Karpas-422 (cell line): ENCODE data around the gene GSTO2. TPM values are rescaled to one million over a fixed set of nuclear protein-coding genes. Genes with fewer than 3 reads are reported as not detected.
A peak's percentile ranks its signal among the peaks of the same experiment; 100 is the strongest.

Experiments
- DNase-seq: peaks from one replicate; pipeline ENCODE4 v3.0.0-alpha.2; 2015
- H2AFZ ChIP-seq: fragments of 200-600 bp; sonication (generic); 2 replicates; pipeline ENCODE4 v1.6.1; 2014; ENCODE audit warnings: antibody characterized with exemption, low read length, mixed read lengths
- H3K27ac ChIP-seq: fragments of 200-600 bp; sonication (generic); 2 replicates; pipeline ENCODE4 v1.5.1; 2014; ENCODE audit warnings: mild to moderate bottlenecking, low read length, moderate library complexity
- H3K27me3 ChIP-seq: fragments of 200-600 bp; sonication (generic); 2 replicates; pipeline ENCODE4 v1.6.1; 2014; ENCODE audit warnings: low read length, mixed read lengths
- H3K36me3 ChIP-seq: fragments of 200-600 bp; sonication (generic); 2 replicates; pipeline ENCODE4 v1.6.1; 2014; ENCODE audit warnings: low read length, mixed read lengths; ENCODE audit not compliant: insufficient read depth
- H3K4me1 ChIP-seq: fragments of 200-600 bp; sonication (generic); 2 replicates; pipeline ENCODE4 v1.6.1; 2014; ENCODE audit warnings: mild to moderate bottlenecking, low read length, mixed read lengths
- H3K4me2 ChIP-seq: fragments of 200-600 bp; sonication (generic); 2 replicates; pipeline ENCODE4 v1.6.1; 2014; ENCODE audit warnings: low read length, low read depth, mild to moderate bottlenecking; ENCODE audit not compliant: poor library complexity, severe bottlenecking
- H3K4me3 ChIP-seq: fragments of 200-600 bp; sonication (generic); 2 replicates; pipeline ENCODE4 v1.5.1; 2014; ENCODE audit warnings: mild to moderate bottlenecking, antibody characterized with exemption, low read length, mixed read lengths
- H3K79me2 ChIP-seq: fragments of 200-600 bp; sonication (generic); 2 replicates; pipeline ENCODE4 v1.6.1; 2014; ENCODE audit warnings: mild to moderate bottlenecking, low read length, mixed read lengths
- H3K9ac ChIP-seq: fragments of 200-600 bp; sonication (generic); 2 replicates; pipeline ENCODE4 v1.6.0; 2014; ENCODE audit warnings: low read length
- H3K9me2 ChIP-seq: fragments of 200-600 bp; sonication (generic), shearing (Covaris generic); replicated peaks from 2 replicates; pipeline ENCODE4 v1.6.0; 2014; ENCODE audit warnings: mild to moderate bottlenecking, low read length, moderate library complexity; ENCODE audit not compliant: insufficient read depth
- H3K9me3 ChIP-seq: fragments of 300-700, 200-600 bp; sonication (generic); 2 replicates; pipeline ENCODE4 v1.6.1; 2014; ENCODE audit warnings: low read length, mixed read lengths
- H4K20me1 ChIP-seq: fragments of 200-600 bp; sonication (generic); 2 replicates; pipeline ENCODE4 v1.6.1; 2014; ENCODE audit warnings: mild to moderate bottlenecking, antibody characterized with exemption, low read length, low read depth; ENCODE audit not compliant: insufficient read depth
- total RNA-seq: library from RNA; depleted of rRNA; stranded (reverse); fragments of >200 nt; shearing (Covaris generic); gene quantifications from 2 replicates; pipeline ENCODE4 v1.2.3, GENCODE V29; 2014; ENCODE audit warnings: low replicate concordance

GSTO2 gene
- total RNA-seq, 1 experiment from 2014 or later: 1.3 TPM

DNA sequence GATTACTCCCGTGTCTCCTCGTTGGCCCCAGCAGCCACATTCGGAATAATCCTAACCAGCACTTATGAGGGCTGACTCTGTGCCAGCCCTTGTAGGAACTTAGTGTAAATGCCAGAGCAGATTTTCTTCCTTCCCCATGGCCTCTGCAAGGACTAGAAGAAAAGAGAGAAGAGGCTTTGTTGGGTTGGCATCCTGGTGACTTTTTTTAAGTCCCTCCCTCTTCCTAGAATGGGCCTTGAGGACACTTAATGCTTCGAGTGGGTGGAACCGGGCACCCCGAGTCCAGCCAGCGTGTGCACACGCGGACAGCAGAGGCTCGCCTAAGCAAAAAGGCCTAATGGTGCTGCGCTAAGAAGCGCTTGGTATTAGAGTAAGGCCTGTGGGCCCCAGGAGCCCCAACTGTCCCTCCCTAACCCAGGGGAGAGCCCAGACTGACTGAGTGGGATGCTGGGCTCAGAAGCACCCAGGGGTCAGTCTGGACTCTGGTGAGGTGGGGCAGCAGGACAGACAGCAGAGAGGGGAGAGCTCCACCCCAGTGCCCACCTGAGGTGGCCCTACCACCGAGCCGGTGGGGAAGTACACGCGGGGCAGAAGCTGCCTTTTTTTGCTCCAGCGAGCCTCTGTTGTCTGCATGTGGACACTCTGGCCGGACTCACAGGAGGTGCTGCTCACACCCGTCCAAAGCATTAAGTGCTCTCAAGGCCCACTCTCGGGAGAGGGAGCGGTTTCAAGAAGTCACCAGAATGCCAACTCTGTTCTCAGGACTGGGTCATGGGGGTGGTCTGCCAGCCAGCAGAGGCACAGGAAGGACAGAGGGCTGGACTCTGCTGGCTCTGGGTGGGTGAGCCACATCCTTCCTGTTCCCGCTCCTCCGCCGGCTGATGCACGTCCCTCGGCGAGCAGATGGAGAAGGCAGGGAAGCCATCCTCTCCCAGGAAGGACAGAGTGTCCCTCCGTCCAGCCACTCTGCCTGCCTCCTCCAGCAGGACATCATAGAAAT, 56.8 kb downstream of the GSTO2 start:
- Histone ChIP-seq H4K20me1 (peaks cover 75% of the 10 kb centered on the region), H3K79me2 (peaks cover 3% of the 10 kb centered on the region; the same call in 1 of the 2 replicates), H2AFZ (no peak overlapping the region), H3K9me2 (no peaks in the 10 kb centered on the region), H3K4me3 (no peak overlapping the region), H3K9me3 (no peaks in the 10 kb centered on the region), H3K4me1 (peaks cover 60% of the 10 kb centered on the region), H3K9ac (no peak overlapping the region), H3K27me3 (no peaks in the 10 kb centered on the region), H3K27ac (no peak overlapping the region), H3K4me2 (no peak overlapping the region), H3K36me3 (no peaks in the 10 kb centered on the region)
- no peak for DNase-seq

DNA sequence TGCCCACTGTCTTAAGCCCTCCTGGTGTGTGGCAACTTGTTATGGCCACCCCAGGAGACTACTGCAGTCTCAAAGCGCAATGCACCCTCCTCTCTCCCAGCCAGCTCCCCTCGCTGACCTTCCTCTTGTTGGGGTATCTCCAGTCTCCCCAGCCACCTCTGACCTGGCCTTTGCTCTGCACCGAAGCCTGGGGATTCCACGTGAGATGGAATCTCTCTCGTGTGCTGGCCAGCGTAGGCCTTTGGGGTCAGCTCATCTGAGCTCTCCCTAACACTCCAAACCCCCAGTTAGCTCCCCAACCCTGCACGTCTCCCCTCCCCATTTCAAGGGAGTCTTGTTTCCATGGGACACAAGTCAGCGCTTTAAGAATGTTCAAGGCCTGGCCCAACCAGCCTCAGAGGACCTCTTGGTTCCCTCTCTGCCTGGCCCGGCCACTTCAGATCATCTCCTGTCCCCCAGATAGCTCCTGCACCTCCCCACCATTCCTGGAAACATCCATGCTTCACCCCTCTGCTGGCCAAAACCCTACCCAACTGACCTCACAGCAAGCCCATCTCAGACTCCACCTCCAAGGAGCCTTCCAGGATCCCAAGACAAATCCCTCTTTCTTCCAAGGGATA, 58.1 kb downstream of the GSTO2 start:
- Histone ChIP-seq H3K36me3 (no peaks in the 10 kb centered on the region), H3K9me3 (no peaks in the 10 kb centered on the region), H3K4me2 (no peak overlapping the region), H3K4me1 (peaks cover 47% of the 10 kb centered on the region), H2AFZ (no peak overlapping the region), H3K27me3 (no peaks in the 10 kb centered on the region), H4K20me1 (peaks cover 75% of the 10 kb centered on the region), H3K4me3 (no peak overlapping the region), H3K9ac (no peak overlapping the region), H3K27ac (no peak overlapping the region), H3K9me2 (no peaks in the 10 kb centered on the region), H3K79me2 (peaks cover 3% of the 10 kb centered on the region; the same call in 1 of the 2 replicates)
- no peak for DNase-seq

DNA sequence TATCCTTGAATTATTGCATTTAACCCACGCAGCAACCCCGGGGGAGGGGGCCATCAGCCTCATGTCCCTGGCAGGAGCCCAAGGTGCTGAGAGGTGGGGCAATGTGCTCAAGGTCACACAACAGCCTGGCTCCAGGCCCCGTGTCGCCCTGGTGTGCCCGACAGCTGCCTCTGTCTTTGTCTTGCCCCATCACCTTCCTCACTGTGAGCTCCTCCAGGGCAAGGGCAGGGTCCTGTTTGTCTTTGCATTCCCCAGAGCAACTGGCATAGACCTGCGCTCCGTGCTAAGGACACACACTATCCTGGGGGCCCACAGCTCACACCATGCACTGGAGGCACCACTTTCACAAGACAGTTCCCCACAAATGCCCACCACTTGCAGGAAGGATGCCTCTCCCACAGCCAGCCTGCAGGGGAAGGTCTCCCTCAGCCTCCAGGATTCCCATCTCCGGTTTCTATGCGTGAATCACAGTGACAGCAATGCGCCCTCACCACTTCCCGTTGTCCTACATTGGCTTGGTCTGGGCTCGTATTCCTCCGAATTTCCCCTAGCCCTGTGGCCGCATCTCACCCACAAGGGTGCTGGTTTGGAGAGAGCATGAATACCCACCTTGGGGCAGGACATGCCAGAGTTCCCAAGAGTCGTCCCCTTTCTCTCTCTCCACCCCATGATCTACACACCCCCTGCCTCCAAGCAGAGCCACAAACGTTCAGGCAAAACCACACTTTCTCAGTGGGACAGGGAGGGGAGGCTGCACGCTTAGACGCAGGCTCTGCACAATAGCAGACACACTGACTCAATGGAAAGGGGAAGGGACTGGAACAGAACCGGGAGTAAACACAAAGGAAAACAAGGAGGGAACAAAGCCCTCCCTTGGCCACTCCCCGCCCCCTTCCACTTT, 59.0 kb downstream of the GSTO2 start:
- DNase-seq: no peak
- Histone ChIP-seq H3K27ac (no peak overlapping the region), H3K9ac (peak overlapping the region; percentile 45; the same call in 1 of the 2 replicates), H3K4me1 (peaks cover 38% of the 10 kb centered on the region), H3K4me3 (no peak overlapping the region), H3K36me3 (no peaks in the 10 kb centered on the region), H3K27me3 (no peaks in the 10 kb centered on the region), H4K20me1 (peaks cover 83% of the 10 kb centered on the region), H2AFZ (no peak overlapping the region), H3K9me2 (no peaks in the 10 kb centered on the region), H3K4me2 (no peak overlapping the region), H3K79me2 (peaks cover 3% of the 10 kb centered on the region; the same call in 1 of the 2 replicates), H3K9me3 (no peaks in the 10 kb centered on the region)

DNA sequence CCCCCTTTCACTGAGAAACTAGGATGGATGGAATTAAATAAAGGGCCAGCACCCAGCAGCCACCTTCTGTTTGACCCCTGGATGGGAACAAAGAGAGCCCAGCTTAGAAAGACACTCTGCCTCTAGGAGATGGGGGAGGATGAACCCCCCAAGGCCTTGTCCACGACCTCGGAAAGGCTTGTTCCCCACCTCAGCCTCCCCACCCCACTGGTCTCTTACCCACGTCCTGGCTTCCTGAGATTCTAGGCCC, 59.6 kb downstream of the GSTO2 start:
- Histone ChIP-seq H3K27ac (no peak overlapping the region), H2AFZ (no peak overlapping the region), H4K20me1 (peaks cover 83% of the 10 kb centered on the region), H3K9ac (peak overlapping the region; percentile 45), H3K4me1 (peaks cover 35% of the 10 kb centered on the region), H3K79me2 (peaks cover 3% of the 10 kb centered on the region; the same call in 1 of the 2 replicates), H3K4me3 (no peak overlapping the region), H3K27me3 (no peaks in the 10 kb centered on the region), H3K9me2 (no peaks in the 10 kb centered on the region), H3K36me3 (no peaks in the 10 kb centered on the region), H3K4me2 (peak overlapping the region; percentile 31), H3K9me3 (no peaks in the 10 kb centered on the region)
- DNase-seq: no peak

GRCh38 chr10:104328896-104329710, 60.1 kb downstream of the GSTO2 start:
- H3K4me1 ChIP-seq: peaks cover 31% of the 10 kb centered on the region

GRCh38 chr10:104329735-104330134, 60.8 kb downstream of the GSTO2 start:
- no peak overlapping the region for H3K27ac ChIP-seq
- no peaks in the 10 kb centered on the region for H3K27me3 ChIP-seq
- H3K4me2 ChIP-seq: no peak overlapping the region
- peaks cover 3% of the 10 kb centered on the region; the same call in 1 of the 2 replicates for H3K79me2 ChIP-seq
- no peaks in the 10 kb centered on the region for H3K9me2 ChIP-seq
- peaks cover 87% of the 10 kb centered on the region for H4K20me1 ChIP-seq
- no peaks in the 10 kb centered on the region for H3K9me3 ChIP-seq
- DNase-seq: no peak
- no peak overlapping the region for H2AFZ ChIP-seq
- H3K36me3 ChIP-seq: no peaks in the 10 kb centered on the region
- H3K9ac ChIP-seq: no peak overlapping the region
- H3K4me3 ChIP-seq: no peak overlapping the region
- H3K4me1 ChIP-seq: peaks cover 30% of the 10 kb centered on the region

More at GRCh38 chr10:104328896-104329710, 60.1 kb downstream of the GSTO2 start:
- Histone ChIP-seq H3K36me3 (no peaks in the 10 kb centered on the region), H3K9me3 (no peaks in the 10 kb centered on the region), H3K27me3 (no peaks in the 10 kb centered on the region), H3K4me2 (peak overlapping the region; percentile 31), H3K9ac (peak overlapping the region; percentile 45), H3K4me3 (no peak overlapping the region), H2AFZ (no peak overlapping the region), H3K79me2 (peaks cover 3% of the 10 kb centered on the region; the same call in 1 of the 2 replicates), H4K20me1 (peaks cover 83% of the 10 kb centered on the region), H3K9me2 (no peaks in the 10 kb centered on the region), H3K27ac (no peak overlapping the region)
- DNase-seq: no peak

DNA sequence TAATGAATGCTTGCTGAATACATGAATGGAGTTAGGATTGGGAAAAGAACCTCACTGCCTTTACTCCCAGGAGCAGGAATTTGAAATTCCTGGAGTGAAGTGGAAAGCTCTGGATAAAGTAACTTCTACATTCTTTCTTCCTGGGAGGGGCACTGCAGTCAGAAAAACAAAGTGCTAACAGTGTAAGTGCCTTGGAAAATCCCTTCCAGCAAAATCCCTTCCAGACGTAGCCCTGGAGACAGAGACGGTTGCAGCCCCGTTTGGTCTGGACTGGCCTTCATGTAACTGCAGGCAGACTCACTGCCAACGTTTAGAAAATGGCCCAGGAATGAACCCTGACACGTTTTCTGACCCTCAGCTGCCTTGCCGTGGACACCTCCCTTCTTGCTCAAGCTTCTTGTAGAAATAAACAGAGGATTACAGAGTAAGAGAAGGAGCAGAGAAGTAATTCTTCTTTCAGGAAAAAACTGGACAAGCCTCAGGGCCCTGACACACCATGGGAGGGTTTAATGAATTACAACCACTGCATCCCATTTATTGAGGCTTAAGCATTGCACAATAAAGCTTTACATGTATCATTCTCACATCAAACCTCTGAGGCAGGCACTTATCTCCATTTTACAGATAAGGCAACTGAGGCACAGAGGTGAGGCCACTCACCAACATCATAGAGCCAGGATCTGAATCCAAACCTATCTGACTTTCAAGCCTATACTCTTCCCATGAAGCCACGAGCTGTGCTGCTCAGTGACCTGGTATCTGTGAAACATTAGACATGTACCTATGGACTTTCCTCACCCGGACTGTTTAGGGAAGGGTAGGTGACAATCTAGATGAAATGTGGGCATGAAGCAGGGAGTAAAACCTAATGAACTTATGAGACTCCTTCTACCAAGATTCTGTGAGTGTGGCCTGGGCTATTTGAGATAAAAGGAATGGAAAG, 61.5 kb downstream of the GSTO2 start:
- no peaks in the 10 kb centered on the region for H3K9me3 ChIP-seq
- no peak overlapping the region for H3K4me2 ChIP-seq
- H3K27me3 ChIP-seq: no peaks in the 10 kb centered on the region
- no peak overlapping the region for H3K9ac ChIP-seq
- no peak overlapping the region for H3K4me3 ChIP-seq
- no peak overlapping the region for H3K27ac ChIP-seq
- H3K36me3 ChIP-seq: no peaks in the 10 kb centered on the region
- peaks cover 37% of the 10 kb centered on the region for H3K4me1 ChIP-seq
- H3K9me2 ChIP-seq: no peaks in the 10 kb centered on the region
- no peak for DNase-seq
- H3K79me2 ChIP-seq: peaks cover 3% of the 10 kb centered on the region; the same call in 1 of the 2 replicates
- no peak overlapping the region for H2AFZ ChIP-seq
- H4K20me1 ChIP-seq: peaks cover 94% of the 10 kb centered on the region
